EH (cell line): ENCODE data around the gene PALLD.
A peak's percentile ranks its signal among the peaks of the same experiment; 100 is the strongest.
"Not testable (repeated sequence)": the region's sequence is repeated elsewhere in the genome, so short reads cannot be mapped to it uniquely, and the experiment has no call there.

Experiments
- DNase-seq: peaks from one replicate; pipeline ENCODE4 v3.0.0-alpha.2; 2015; ENCODE audit warnings: low read depth

Gene PALLD

GRCh38 chr4:168677063-168677462 is 180.2 kb downstream of the PALLD start:
- no peak for DNase-seq

GRCh38 chr4:168677879-168678278 is 181.0 kb downstream of the PALLD start:
- DNase-seq, result no peak

- no peak for DNase-seq
Observed at GRCh38 chr4:168678751-168679366, 182.0 kb downstream of the PALLD start.

- no peak for DNase-seq
Observed at GRCh38 chr4:168679397-168679796, 182.5 kb downstream of the PALLD start.

- peak; percentile 65 for DNase-seq
Observed at GRCh38 chr4:168679819-168680218, 183.0 kb downstream of the PALLD start.

GRCh38 chr4:168682898-168683500 is 186.1 kb downstream of the PALLD start:
- no peak for DNase-seq

GRCh38 chr4:168683595-168683994 is 186.7 kb downstream of the PALLD start:
- peak; percentile 55 for DNase-seq

GRCh38 chr4:168685136-168685809 is 188.4 kb downstream of the PALLD start:
- no peak for DNase-seq

- DNase-seq, result peak; percentile 43
Observed at GRCh38 chr4:168688584-168688983, 191.7 kb downstream of the PALLD start.

- DNase-seq, result no peak
Observed at GRCh38 chr4:168689791-168690190, 192.9 kb downstream of the PALLD start.

- DNase-seq, result no peak
Observed at GRCh38 chr4:168690199-168690598, 193.3 kb downstream of the PALLD start.

- no peak for DNase-seq
Observed at GRCh38 chr4:168691631-168692369, 194.9 kb downstream of the PALLD start.

GRCh38 chr4:168693750-168694490 is 197.1 kb downstream of the PALLD start:
- no peak for DNase-seq

- peak; percentile 47 for DNase-seq
Observed at GRCh38 chr4:168694667-168695066, 197.8 kb downstream of the PALLD start.

- DNase-seq, result no peak
Observed at GRCh38 chr4:168695288-168695687, 198.4 kb downstream of the PALLD start.

GRCh38 chr4:168696280-168696679 is 199.4 kb downstream of the PALLD start:
- DNase-seq, result no peak

- no peak for DNase-seq
Observed at GRCh38 chr4:168696826-168697225, 200.0 kb downstream of the PALLD start.

- DNase-seq, result no peak
Observed at GRCh38 chr4:168699224-168699878, 202.5 kb downstream of the PALLD start.

GRCh38 chr4:168701061-168701460 is 204.2 kb downstream of the PALLD start:
- no peak for DNase-seq

- not testable (repeated sequence) for DNase-seq
Observed at GRCh38 chr4:168702581-168703087, 205.8 kb downstream of the PALLD start.

GRCh38 chr4:168705121-168705520 is 208.3 kb downstream of the PALLD start:
- no peak for DNase-seq
